Measurements from ENCODE around the gene IGF1R.
A peak's percentile ranks its signal among the peaks of the same experiment; 100 is the strongest.
"Not testable (repeated sequence)": the region's sequence is repeated elsewhere in the genome, so short reads cannot be mapped to it uniquely, and the experiment has no call there.

Gene IGF1R

DNA sequence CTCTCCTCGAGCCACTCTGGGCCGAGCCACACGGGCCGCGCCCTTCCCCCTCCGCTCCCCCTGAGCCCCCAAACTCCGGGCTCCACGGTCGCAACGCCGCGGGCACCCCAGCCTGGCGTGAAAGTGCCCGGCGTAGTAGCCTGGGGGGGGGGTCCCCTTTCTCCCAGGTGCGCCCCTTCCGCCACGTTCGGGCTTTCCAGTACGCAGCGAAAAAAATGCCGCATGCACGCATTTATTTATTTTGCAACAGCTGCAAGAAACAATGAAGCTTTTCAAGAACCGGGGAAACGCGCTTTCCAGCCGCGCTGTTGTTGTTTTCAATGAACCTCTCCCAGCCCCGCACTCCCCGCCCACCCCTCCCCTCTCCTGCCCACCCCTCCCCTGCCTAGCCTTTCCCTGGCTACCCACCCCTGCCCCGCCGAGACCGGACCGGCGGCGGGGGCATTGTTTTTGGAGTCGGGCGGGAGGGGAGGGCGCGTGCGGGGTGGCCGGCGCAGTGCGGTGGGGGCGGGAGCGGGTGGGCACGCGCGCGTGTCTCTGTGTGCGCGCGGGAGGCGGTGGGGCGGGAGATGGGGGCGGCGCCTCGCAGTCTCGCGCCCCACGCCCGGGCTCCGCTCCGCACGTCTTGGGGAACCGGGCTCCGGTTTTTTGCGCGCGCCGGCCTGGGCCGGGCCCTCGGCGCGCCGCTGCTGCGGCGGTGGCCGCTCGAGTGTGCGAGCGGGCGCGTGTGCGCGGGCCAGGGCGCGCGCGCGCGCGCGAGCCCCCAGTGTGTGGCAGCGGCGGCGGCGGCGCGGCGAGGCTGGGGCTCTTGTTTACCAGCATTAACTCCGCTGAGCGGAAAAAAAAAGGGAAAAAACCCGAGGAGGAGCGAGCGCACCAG, at the start of gene IGF1R:
Gene IGF1R (plus strand): TSS at position 766 of the 880 bp plus-strand sequence. CDS start 1,043 bp downstream, outside the sequence.
- peak in 3 of 4 experiments; percentile 74 to 79 (median 77) for DNase-seq (ENCODE audit: low read depth in 4 of 4, low spot score in 1 of 4)

DNA sequence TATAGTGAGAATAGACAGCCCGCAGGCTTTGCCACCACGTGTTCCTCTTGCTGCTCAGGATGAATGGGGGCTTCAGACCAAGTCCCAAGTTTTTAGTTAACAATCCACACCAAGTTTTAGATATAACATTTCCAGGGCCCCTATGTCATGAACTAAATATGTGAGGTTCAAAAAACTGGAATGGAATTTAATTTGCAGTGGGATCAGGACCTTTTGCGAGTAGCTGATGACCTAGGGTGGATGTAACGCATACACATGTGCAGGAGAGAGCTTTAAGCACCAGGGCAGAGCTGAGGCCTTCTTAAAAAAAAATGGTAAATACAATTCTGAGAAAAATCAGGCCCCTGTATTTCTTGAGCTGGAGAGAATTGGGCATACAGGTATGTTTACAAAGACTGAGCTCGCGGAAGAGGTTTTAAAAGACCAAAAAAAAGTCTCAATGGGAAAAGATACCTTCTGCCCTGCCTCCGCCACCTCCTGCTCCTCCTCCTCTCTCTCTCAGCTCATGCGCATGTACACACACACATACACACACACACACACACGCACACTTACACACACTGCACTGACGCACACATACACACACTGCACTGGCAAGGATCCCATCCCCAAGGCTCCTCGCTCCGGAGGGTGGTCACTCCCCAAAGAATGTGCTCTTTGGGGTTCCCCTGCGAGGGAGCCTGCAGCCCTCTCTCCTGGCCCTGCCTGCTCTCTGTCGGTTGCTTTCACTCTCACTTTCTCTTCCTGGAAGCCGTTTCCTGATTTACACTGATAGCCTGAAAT, 48.2 kb upstream of the IGF1R start:
- peak in 3 of 4 experiments; percentile 3 to 25 (median 12) for DNase-seq (ENCODE audit: low read depth in 4 of 4, low spot score in 1 of 4)

DNA sequence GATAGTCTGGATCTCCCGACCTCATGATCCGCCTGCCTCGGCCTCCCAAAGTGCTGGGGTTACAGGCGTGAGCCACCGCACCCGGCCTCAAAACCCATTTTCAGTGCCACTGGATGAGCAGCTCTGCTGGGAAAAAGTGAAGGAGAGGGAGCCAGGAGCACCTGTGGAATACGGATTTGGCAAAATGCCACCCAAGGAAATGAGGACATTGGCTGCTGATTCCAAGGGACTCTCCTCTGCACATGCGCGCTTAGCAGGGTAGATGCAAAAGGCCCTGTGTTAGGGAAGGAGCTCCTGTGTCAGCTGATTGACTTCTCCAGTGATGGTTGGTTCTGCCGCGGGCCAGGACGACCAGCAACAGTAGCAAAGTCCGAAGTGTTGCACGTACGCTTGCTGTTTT, 43.4 kb upstream of the IGF1R start:
- DNase-seq (ENCODE audit: low read depth in 4 of 4, low spot score in 1 of 4), result no peak

DNA sequence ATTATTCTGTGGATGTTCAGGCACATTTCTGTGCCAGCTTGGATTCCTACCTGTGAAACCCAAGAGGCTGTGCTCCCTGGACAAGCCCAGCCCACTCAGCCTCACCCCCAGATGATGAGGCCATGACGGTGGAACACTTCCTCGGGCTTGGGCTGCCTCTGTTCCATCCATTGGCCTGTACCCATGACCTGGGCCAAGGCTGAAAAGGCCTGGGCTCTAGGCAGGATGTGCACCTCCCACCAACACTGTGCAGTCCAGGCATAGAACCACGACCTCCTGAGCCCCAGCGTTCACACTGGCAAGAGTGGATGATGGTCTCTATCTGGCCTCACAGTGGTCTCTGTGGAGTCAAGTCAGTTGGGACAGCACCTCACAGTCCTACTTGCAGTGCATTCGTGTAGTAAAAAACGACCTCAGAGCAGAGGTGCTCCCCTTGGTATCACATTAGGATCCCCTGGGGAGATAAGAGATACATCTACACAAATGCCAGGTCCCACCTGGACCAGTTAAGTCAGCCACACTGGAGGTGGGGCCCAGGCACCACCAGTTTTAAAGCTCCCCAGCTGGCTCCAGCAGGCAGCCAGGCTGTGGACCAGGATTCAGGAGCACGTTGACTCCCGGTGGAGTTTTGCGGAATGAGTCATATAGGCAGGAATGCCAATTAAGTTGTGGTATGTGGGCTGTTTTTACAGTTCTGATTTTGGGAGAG, 39.0 kb upstream of the IGF1R start:
- no peak for DNase-seq (ENCODE audit: low read depth in 4 of 4, low spot score in 1 of 4)

DNA sequence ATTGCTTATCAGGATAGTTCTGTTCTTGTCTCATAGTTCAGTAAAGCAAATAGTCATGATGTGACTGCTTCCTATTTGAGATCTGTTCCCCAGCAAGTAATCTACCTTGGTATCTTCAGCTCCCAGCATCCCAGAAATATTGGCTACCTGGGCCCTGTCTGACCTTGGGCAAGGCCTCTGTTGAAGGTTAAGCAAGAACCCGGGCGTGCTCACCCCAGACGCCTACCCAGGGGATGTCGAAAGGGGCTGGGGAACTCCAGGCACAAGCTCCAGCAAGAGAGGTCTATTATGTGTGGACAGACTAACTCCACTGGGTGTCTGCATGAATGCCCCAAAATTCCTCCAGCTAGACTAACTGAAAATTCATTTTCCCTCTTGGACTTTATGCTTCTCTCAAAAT, 37.3 kb upstream of the IGF1R start:
- no peak for DNase-seq (ENCODE audit: low read depth in 4 of 4, low spot score in 1 of 4)

DNA sequence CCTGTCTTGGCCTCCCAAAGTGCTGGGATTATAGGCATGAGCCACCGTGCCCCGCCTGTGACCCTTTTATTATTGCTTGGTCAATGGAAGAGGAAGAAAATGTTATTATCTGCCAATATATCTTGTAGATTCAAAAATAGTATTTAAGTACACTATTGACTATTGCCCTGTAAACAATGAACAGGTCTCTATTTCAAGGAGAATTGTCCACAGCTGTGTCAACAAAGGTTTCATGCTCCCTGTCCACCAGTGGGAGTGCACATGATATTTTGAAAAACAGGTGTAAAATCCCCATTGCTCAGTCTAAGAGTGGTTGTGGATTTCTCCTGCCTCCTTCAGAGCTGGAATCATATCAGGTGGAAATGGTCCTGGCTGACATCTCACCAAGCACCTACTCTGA, 36.5 kb upstream of the IGF1R start:
- no peak for DNase-seq (ENCODE audit: low read depth in 4 of 4, low spot score in 1 of 4)

DNA sequence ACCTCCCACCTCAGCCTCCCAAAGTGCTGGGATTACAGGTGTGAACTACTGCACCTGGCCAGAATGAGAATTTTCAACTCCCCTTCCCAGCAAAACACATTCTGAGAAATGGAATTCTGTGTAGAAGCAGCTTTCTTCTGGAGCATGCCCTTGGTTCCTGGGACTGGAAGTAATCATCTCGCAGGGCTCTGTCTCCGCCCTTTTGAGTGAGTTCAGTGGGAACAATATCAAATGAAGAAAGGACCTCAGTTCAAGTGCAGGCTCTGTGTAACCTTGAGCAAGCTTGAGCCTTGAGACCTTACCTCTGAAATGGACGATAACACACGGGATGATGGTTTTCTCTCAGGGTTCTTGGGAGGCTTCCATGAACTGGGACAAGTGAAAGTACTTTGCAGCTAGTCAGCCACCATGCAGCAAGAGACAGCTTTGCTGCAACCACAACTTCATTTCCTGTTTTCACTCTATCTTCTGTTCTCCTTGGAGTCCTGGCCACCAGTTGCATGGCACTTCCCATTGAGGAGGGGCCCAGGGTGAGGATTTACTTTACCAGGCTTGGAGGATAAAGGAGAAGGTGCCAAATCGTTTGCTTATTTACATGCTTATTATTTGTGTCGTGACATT, 35.7 kb upstream of the IGF1R start:
- no peak for DNase-seq (ENCODE audit: low read depth in 4 of 4, low spot score in 1 of 4)

DNA sequence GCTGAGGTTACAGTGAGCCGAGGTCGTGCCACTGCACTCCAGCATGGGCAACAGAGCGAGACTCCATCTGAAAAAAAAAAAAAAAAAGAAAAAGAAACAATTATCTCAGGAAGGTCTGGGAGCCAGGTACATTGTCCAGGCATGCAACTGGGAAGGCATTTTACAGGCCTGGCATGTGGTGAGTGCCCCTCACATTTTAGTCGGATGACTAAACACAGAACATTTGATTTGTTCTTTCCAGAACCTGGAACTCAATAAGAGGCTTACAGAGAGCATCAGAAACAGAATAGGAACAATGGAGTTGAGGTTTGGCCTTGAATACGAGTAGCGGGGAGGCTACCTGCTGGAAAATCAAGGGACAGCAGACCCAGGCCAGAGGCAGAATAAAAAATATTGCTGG, 33.7 kb upstream of the IGF1R start:
- no peak for DNase-seq (ENCODE audit: low read depth in 4 of 4, low spot score in 1 of 4)

DNA sequence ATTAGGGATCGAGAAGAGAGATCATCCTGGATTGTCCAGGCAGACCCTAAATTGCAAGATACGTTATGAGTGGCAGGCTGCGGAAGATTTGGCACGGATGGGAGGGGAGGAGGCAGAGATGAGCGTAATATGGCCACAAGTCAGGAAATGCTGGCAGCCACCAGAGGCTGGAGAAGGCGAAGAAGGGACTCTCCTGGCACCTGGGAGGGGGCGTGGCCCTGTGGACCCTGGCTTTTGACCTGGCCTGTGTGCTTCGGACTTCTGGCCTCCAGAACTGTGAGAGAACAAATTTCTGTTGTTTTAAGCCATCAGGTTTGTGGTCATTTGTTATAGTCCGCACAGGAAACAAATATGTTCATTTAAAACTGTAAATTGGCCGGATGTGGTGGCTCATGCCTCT, 31.9 kb upstream of the IGF1R start:
- DNase-seq (ENCODE audit: low read depth in 4 of 4, low spot score in 1 of 4), result no peak

DNA sequence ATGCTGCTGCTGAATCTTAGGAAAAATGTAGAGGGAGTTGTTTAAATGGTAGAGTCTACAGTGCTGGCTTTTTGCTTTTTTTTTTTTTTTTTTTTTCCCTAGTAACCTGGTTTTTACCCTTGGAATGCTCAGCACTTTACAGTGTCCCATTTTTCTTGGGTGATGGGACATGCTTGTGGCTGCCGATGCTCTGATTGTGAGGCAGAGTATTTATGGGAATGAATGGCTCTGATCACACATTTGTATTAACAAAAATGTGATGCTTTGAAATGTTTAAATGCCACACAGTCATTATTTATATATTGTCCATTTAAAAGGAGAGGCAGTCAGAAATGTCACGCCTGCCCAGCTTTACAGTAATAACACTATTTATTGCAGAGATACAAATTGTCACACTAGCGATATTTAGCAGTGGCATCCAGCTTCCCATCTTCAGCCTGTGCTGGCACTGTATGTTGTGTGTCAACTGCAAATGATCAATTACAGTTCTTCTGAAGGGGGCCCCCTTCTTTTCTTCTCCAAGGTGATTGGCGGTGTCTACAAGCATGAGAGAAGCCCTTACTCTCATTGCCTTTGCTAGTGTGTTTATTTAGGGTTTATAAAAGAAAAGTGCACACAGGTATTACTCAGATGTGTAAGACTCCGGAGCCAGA, 30.9 kb upstream of the IGF1R start:
- no peak for DNase-seq (ENCODE audit: low read depth in 4 of 4, low spot score in 1 of 4)

DNA sequence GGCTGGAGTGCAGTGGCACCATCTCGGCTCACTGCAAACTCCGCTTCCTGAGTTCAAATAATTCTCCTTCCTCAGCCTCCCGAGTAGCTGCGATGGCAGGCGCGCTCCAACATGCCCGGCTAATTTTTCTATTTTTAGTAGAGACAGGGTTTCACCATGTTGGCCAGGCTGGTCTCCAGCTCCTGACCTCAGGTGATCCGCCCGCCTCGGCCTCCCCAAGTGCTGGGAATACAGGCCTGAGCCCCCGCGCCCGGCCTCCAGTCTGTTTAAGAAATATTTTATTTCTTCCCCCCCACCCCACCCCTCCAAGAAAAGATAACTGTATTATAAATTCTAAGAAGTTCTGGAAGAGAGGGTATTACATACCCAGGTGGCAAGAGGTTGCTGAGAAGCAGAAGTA, 29.8 kb upstream of the IGF1R start:
- DNase-seq (ENCODE audit: low read depth in 4 of 4, low spot score in 1 of 4), result not testable (repeated sequence)

DNA sequence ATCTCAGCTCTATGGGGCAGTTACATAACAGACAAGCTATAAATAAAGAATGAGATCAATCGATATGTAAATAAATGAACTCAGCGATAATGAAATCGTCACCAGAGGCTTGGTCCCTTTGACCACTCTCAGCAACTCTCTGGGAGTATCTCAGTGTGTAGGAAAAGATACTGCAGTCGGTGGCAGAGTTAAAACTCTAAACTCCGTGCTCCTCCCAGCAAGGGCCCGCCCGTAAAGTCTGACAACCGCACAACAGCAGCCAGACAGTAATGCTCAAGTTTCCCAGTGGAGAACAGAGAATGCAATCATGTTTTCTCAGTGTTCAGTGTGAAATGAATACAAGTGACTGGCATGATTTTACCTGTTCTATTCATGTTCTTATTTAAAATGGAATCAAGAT, 28.3 kb upstream of the IGF1R start:
- no peak for DNase-seq (ENCODE audit: low read depth in 4 of 4, low spot score in 1 of 4)

DNA sequence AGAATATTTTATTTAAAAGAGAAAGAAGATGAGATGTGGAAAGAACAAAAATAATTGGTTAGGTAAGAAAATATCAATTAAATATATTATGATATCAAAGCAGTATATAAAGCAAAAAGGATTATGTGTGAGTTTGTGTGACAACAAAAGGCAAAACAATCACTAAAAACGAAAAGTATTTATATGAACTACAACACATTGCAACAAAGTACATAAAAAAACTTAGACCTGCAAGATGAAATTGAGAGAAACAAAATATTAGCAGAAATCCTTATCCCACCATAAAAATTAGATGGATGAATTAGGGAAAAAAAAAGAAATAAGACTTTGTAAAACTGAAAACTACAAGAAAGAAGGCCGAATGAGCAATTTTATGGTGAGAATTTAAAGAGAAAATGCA, 27.3 kb upstream of the IGF1R start:
- DNase-seq (ENCODE audit: low read depth in 4 of 4, low spot score in 1 of 4), result no peak

DNA sequence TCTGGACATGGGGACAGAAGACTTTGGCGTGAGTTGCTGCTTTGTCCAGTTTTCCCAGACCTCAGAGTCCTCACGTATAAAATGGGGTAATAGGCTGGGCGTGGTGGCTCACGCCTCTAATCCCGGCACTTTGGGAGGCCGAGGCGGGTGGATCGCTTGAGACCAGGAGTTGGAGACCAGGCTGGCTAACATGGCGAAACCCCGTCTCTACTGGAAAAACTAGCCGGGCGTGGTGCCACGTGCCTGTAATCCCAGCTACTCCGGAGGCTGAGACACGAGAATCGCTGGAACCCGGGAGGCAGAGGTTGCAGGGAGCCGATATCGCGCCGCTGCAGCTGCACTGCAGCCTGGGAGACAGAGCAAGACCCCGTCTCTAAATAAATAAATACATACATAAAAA, 22.7 kb upstream of the IGF1R start:
- no peak for DNase-seq (ENCODE audit: low read depth in 4 of 4, low spot score in 1 of 4)

DNA sequence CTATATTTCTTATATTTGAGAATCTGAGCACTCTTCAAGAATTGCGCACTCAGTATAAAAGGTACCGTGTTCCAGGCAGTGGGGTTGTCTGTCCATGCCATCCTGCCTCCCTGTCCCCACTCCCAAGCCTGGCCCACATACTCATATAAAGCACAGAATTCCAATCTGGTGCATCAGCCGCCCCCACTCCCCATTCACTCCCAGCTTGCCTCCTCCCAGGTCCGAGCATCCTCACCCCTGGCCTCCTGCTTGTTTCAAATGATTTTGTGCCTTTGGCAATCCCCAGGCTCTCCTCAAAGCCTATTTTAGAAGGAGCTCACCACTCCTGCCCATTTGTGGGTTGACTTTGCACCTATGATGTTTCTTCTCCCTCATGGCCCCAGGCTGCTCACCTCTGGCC, 22.2 kb upstream of the IGF1R start:
- DNase-seq (ENCODE audit: low read depth in 4 of 4, low spot score in 1 of 4), result no peak

DNA sequence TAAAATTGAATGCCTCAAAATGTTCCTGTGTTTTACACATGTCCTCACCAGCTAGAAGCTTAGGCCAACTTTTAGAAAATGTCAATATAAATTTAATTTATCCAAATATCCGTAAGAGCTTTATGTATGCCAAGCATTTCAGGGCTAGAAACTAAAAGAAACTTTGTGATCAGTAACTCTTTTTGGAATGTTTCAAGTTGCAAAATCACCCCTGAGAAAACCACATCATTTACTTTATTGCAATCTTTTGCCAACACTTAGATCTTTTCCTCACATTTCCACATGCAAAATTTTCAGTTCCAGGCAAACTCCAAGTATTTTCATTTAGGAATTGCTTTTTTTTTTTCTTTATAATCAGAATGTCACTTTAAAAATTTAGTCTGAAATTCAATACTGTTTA, 20.1 kb upstream of the IGF1R start:
- DNase-seq (ENCODE audit: low read depth in 4 of 4, low spot score in 1 of 4), result no peak

DNA sequence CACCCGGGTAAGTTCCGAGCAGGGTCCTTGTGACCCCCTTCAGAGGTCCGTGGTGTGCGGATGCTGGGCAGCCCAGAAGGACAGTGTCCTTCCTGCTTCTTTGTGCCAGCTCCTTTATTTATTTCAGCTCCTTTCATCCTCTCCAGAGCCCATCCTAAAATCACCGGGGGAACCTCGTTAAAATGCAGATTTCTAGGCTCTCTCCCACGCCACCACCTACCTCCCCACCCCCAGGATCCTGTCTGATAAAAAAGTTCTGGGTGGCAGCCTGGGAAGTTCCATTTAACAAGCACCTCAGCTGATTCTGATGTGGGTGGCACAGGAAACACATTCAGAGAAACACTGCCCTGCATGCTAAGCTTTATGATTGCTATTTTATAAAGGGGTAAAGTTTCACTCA, 12.5 kb upstream of the IGF1R start:
- DNase-seq (ENCODE audit: low read depth in 4 of 4, low spot score in 1 of 4), result no peak

DNA sequence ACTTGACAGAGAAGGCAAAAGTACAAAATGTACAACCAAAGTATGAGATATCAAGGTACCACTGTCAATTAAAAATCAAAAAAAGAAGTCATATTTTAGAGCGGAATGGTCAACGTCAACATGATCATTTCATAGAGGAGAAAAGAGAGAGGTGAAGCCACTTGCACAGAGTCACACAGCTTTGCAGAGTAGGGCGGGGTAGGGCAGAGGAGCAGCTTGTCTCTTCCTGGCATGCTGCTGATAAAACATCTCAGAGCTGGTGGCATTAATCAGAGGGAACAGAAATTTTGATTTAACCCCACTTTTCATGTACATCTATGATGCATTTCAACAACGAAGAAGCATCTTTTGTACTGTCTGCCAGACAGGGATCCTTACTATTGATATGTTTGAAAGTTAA, 5.2 kb upstream of the IGF1R start:
- DNase-seq (ENCODE audit: low read depth in 4 of 4, low spot score in 1 of 4), result no peak

DNA sequence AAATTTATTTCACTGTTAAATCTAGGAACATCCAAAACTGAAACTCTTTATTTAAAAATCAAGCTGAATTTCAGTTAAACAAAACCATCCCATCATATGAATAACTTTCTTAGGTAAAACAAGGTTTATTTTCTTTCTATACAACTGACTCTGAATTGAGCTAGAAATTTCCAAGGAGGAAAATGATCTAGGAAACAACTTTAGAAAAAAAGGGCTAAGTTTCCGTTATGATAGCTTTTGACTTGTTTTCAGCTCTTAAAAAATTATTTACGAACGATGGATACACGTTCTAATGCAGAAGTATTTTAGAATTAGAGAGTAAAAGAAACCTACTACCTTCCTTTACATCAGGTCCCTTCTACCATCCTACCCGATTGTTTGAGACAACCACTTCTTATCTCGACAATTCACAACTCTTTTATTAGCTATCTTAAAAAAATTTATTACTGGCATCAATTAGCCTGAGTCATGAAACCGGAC, 1.8 kb upstream of the IGF1R start:
- DNase-seq (ENCODE audit: low read depth in 4 of 4, low spot score in 1 of 4), result no peak

DNA sequence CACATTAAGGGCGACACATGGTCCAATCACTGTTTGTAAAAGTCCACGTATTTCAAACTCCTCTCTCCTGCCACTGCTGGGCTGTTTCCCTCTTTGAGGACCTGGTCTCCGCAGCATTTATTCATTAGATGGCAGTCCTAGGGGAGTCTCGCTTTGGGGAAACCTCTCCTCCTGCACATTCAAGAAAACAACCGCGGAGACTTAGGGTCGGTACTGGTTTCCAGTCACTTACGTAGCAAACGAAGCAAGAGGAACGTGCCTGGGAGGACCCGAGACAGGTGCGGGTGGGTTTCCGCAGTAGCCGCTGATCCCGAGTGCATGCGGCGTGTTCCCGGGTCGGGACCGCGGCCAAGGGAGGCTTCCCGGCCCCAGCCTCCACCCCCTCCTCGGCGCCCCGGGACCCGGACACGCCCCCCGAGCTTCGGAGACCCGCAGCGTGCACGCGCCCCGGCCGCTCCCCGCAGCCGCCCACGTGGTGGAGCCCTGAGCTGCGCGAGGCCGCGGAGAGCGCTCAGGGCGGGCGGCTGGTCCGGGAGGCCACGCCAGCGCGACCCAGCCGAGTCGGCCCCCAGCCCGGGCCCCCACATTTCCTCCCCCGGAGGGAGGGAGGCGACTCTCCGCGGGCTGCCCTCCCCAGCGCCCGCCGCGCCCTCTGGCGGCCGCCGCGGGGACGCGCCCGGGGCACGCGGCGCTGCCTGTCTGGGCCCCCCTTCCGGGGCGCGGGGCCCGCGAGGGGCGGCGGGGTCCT, 1.1 kb upstream of the IGF1R start:
- peak in 3 of 4 experiments; percentile 49 to 67 (median 58) for DNase-seq (ENCODE audit: low read depth in 4 of 4, low spot score in 1 of 4)
